H1 (cell line): Measurements from ENCODE around the gene MEIOSIN. TPM values are rescaled to one million over a fixed set of nuclear protein-coding genes. Genes with fewer than 3 reads are reported as not detected.
A peak's percentile ranks its signal among the peaks of the same experiment; 100 is the strongest.

ENCODE experiments used
- CTCF ChIA-PET: fragments of 300-600 bp; sonication (Branson Sonifier 250); formaldehyde crosslinking; loops from one replicate; lab custom pipeline; 2021; ENCODE audit not compliant: partially characterized antibody; lab: Charles Lee
- POLR2A ChIA-PET: fragments of 300-600 bp; sonication (Branson Sonifier 250); formaldehyde crosslinking; loops from one replicate; lab custom pipeline; 2021; ENCODE audit warnings: inconsistent platforms; ENCODE audit not compliant: partially characterized antibody; lab: Charles Lee
- DNase-seq, 2 experiments: peaks; one replicate each; pipeline versions ENCODE4 v3.0.0 to v3.0.0-alpha.2; 2010 to 2022; ENCODE audit warnings: low spot score in 2 of 2, low read depth in 1 of 2, mixed read lengths in 1 of 2
- FAIRE-seq: peaks from 2 replicates; lab custom pipeline; 2011; peaks lifted over from hg19 to GRCh38; lab: Jason Lieb, UNC
- H2AFZ ChIP-seq: 2 replicates; pipeline ENCODE4 v1.8.1; 2012; ENCODE audit warnings: low read length, inconsistent platforms
- H2AK5ac ChIP-seq: 2 replicates; pipeline ENCODE4 v1.6.1; 2013; ENCODE audit warnings: low read depth, low read length
- H2BK120ac ChIP-seq: replicated peaks from 2 replicates; pipeline ENCODE3; 2013; ENCODE audit warnings: low read depth, low read length, inconsistent platforms
- H2BK12ac ChIP-seq: 2 replicates; pipeline ENCODE4 v1.6.1; 2013; ENCODE audit warnings: low read depth, low read length
- H2BK15ac ChIP-seq: 2 replicates; pipeline ENCODE4 v1.6.1; 2013; ENCODE audit warnings: low read length
- H2BK20ac ChIP-seq: 2 replicates; pipeline ENCODE4 v1.6.1; 2013; ENCODE audit warnings: low read length
- H2BK5ac ChIP-seq: 2 replicates; pipeline ENCODE4 v1.6.1; 2013; ENCODE audit warnings: low read depth, low read length
- H3K14ac ChIP-seq: 2 replicates; pipeline ENCODE4 v1.6.1; 2013; ENCODE audit warnings: inconsistent platforms; ENCODE audit not compliant: insufficient read length
- H3K18ac ChIP-seq: 2 replicates; pipeline ENCODE4 v1.6.1; 2013; ENCODE audit warnings: low read length; ENCODE audit errors: extremely low read depth
- H3K23ac ChIP-seq: 2 replicates; pipeline ENCODE4 v1.6.1; 2013; ENCODE audit warnings: inconsistent platforms; ENCODE audit not compliant: insufficient read length
- H3K23me2 ChIP-seq: 2 replicates; pipeline ENCODE4 v1.6.1; 2013; ENCODE audit warnings: low read depth, low read length
- H3K27ac ChIP-seq: 2 replicates; pipeline ENCODE4 v1.6.1; 2011; ENCODE audit warnings: low read depth, low read length, inconsistent platforms
- H3K27me3 ChIP-seq, 4 experiments: replicated peaks in 1 of 4; 1 replicate in 1 of 4; 2 replicates in 3 of 4; pipeline versions ENCODE4 v1.6.1 to v1.8.1; 2011 to 2013; ENCODE audit warnings: low read length in 3 of 4, mild to moderate bottlenecking in 3 of 4, inconsistent platforms in 2 of 4, mixed read lengths in 2 of 4, moderate library complexity in 1 of 4; ENCODE audit not compliant: control insufficient read depth in 3 of 4, insufficient read depth in 3 of 4; ENCODE audit errors: extremely low read depth in 1 of 4
- H3K36me3 ChIP-seq, 4 experiments: 2 replicates each; pipeline versions ENCODE4 v1.6.1 to v1.8.1; 2011 to 2013; ENCODE audit warnings: mild to moderate bottlenecking in 4 of 4, low read length in 3 of 4, moderate library complexity in 2 of 4, control low read depth in 1 of 4, inconsistent platforms in 1 of 4; ENCODE audit not compliant: insufficient read depth in 4 of 4, control insufficient read depth in 2 of 4
- H3K4ac ChIP-seq: replicated peaks from 2 replicates; pipeline ENCODE3; 2013; ENCODE audit warnings: low read length, low read depth, mixed read lengths, inconsistent platforms; ENCODE audit not compliant: insufficient read length
- H3K4me1 ChIP-seq, 4 experiments: replicated peaks in 1 of 4; 1 replicate in 1 of 4; 2 replicates in 3 of 4; pipeline versions ENCODE4 v1.6.1 to v1.8.1; 2011 to 2013; ENCODE audit warnings: low read length in 3 of 4, inconsistent platforms in 2 of 4, mixed read lengths in 1 of 4; ENCODE audit not compliant: insufficient read depth in 4 of 4, control insufficient read depth in 3 of 4
- H3K4me2 ChIP-seq, 2 experiments: 2 replicates each; pipeline versions ENCODE4 v1.6.1 to v1.8.1; 2011 to 2013; ENCODE audit warnings: low read depth in 2 of 2, low read length in 2 of 2, control low read depth in 1 of 2, inconsistent platforms in 1 of 2, mild to moderate bottlenecking in 1 of 2; ENCODE audit not compliant: insufficient read depth in 1 of 2
- H3K4me3 ChIP-seq, 4 experiments: fragments of 200-600, 300-600 bp in 1 of 4; sonication (generic), shearing (Covaris generic), sonication (Bioruptor Twin) in 1 of 4; 2 replicates each; pipeline versions ENCODE4 v1.5.1 to v1.8.1; 2011 to 2016; ENCODE audit warnings: low read length in 4 of 4, low read depth in 3 of 4, control low read depth in 2 of 4, inconsistent platforms in 2 of 4, mild to moderate bottlenecking in 2 of 4, mixed read lengths in 1 of 4, moderate library complexity in 1 of 4; ENCODE audit not compliant: insufficient read depth in 2 of 4; ENCODE audit errors: extremely low read depth in 1 of 4
- H3K56ac ChIP-seq: replicated peaks from 2 replicates; pipeline ENCODE3; 2013; ENCODE audit warnings: low read depth, mild to moderate bottlenecking, mixed read lengths, low read length, inconsistent platforms; ENCODE audit not compliant: insufficient read length
- H3K79me1 ChIP-seq: 2 replicates; pipeline ENCODE4 v1.6.1; 2013; ENCODE audit warnings: low read depth, low read length, control low read depth
- H3K79me2 ChIP-seq, 2 experiments: 2 replicates each; pipeline versions ENCODE4 v1.6.1 to v1.8.1; 2012 to 2013; ENCODE audit warnings: low read length in 2 of 2, mild to moderate bottlenecking in 2 of 2, inconsistent platforms in 1 of 2; ENCODE audit not compliant: insufficient read depth in 2 of 2, control insufficient read depth in 1 of 2
- H3K9ac ChIP-seq, 4 experiments: replicated peaks in 1 of 4; 1 replicate in 1 of 4; 2 replicates in 3 of 4; pipeline versions ENCODE4 v1.6.1 to v1.8.1; 2011 to 2013; ENCODE audit warnings: low read depth in 3 of 4, low read length in 3 of 4, control low read depth in 2 of 4, mild to moderate bottlenecking in 2 of 4, moderate library complexity in 2 of 4, inconsistent platforms in 1 of 4; ENCODE audit errors: extremely low read depth in 1 of 4
- H3K9me3 ChIP-seq, 2 experiments: 2 replicates each; pipeline versions ENCODE4 v1.6.1 to v1.8.1; 2012 to 2013; ENCODE audit warnings: mild to moderate bottlenecking in 2 of 2, moderate library complexity in 2 of 2, control low read depth in 1 of 2, inconsistent platforms in 1 of 2, low read depth in 1 of 2, low read length in 1 of 2, mixed read lengths in 1 of 2; ENCODE audit not compliant: insufficient read depth in 2 of 2
- H4K20me1 ChIP-seq, 2 experiments: replicated peaks in 1 of 2; 2 replicates each; pipeline versions ENCODE3 to v1.8.1; 2011 to 2013; ENCODE audit warnings: inconsistent platforms in 2 of 2, low read length in 2 of 2, mild to moderate bottlenecking in 1 of 2; ENCODE audit not compliant: insufficient read depth in 2 of 2, control insufficient read depth in 1 of 2
- H4K5ac ChIP-seq: 2 replicates; pipeline ENCODE4 v1.6.1; 2013; ENCODE audit warnings: low read length, low read depth, mixed read lengths, inconsistent platforms; ENCODE audit not compliant: insufficient read length
- H4K8ac ChIP-seq: 2 replicates; pipeline ENCODE4 v1.8.0; 2013; ENCODE audit warnings: mild to moderate bottlenecking, moderate library complexity, low read length, inconsistent platforms; ENCODE audit not compliant: insufficient read depth; ENCODE audit errors: extremely low read depth
- H4K91ac ChIP-seq: replicated peaks from 2 replicates; pipeline ENCODE3; 2013; ENCODE audit warnings: low read length, mixed read lengths, inconsistent platforms; ENCODE audit not compliant: insufficient read length
- ASH2L ChIP-seq: fragments of 200-600, 300-600 bp; sonication (generic); IDR thresholded peaks from one replicate; pipeline ENCODE4 v1.7.1; 2017; ENCODE audit warnings: low read length
- EZH2 ChIP-seq: fragments of 200-600 bp; sonication (generic); IDR thresholded peaks from 2 replicates; pipeline ENCODE4 v1.7.1; 2012; ENCODE audit warnings: low read depth, mild to moderate bottlenecking, moderate library complexity, low read length, inconsistent platforms; ENCODE audit not compliant: severe bottlenecking
- HDAC2 ChIP-seq, 2 experiments: fragments of 300-600 bp in 1 of 2; sonication (generic) in 1 of 2; IDR thresholded peaks; 2 replicates each; pipeline ENCODE4 v1.6.1; 2011 to 2012; ENCODE audit warnings: low read depth in 2 of 2, low read length in 2 of 2, mild to moderate bottlenecking in 2 of 2, moderate library complexity in 2 of 2, borderline replicate concordance in 1 of 2, inconsistent platforms in 1 of 2
- RXRA ChIP-seq: IDR thresholded peaks from 2 replicates; pipeline ENCODE4 v1.6.1; 2011; ENCODE audit warnings: low read depth, mild to moderate bottlenecking, low read length, moderate library complexity; ENCODE audit not compliant: insufficient read depth
- TAF7 ChIP-seq: optimal IDR thresholded peaks from 2 replicates; pipeline ENCODE3; 2011; ENCODE audit warnings: low read depth, mild to moderate bottlenecking, inconsistent platforms, low read length, moderate library complexity, borderline replicate concordance
- WGBS, 2 experiments: shearing (Covaris generic) in 1 of 2; methylation state at CpG; one replicate each; pipeline versions ENCODE4 v1.1.6 to v1.1.7; 2013 to 2015; ENCODE audit warnings: low lambda C conversion rate in 2 of 2, mixed read lengths in 2 of 2, inconsistent platforms in 1 of 2, low coverage in 1 of 2, missing lambda C conversion rate in 1 of 2; ENCODE audit not compliant: insufficient replicate concordance in 2 of 2, insufficient coverage in 1 of 2, insufficient read length in 1 of 2; ENCODE audit errors: extremely low coverage in 1 of 2, missing lambda C conversion rate in 1 of 2; 5-methylcytosine and 5-hydroxymethylcytosine counted together
- polyA plus RNA-seq, 7 experiments: library from polyadenylated mRNA; depleted of rRNA in 3 of 7; stranded (reverse) in 5 of 7; unstranded in 2 of 7; fragments of >200 nt in 5 of 7; fragments of 200-250 nt in 2 of 7; gene quantifications; 1 replicate in 5 of 7; 2 replicates in 1 of 7; 4 replicates in 1 of 7; pipeline versions ENCODE4 v1.2.1 to v1.2.3, GENCODE V29; 2011 to 2013; ENCODE audit warnings: missing spikeins in 2 of 7, mixed read lengths in 2 of 7
- total RNA-seq: library from RNA; stranded (reverse); fragmentation: NEBNext Ultra II Directional; extraction: Animal tissue kit (Norgen Biotek cat#: 25700); gene quantifications from 2 replicates; pipeline ENCODE4 v1.2.1, GENCODE V29; 2021

MEIOSIN gene
- total and polyA plus RNA-seq, 2 of the 8 experiments (the other 6 are each of a cell fraction or from before 2014, with no cell fraction given) = 0.11 TPM; not detected in 1

DNA sequence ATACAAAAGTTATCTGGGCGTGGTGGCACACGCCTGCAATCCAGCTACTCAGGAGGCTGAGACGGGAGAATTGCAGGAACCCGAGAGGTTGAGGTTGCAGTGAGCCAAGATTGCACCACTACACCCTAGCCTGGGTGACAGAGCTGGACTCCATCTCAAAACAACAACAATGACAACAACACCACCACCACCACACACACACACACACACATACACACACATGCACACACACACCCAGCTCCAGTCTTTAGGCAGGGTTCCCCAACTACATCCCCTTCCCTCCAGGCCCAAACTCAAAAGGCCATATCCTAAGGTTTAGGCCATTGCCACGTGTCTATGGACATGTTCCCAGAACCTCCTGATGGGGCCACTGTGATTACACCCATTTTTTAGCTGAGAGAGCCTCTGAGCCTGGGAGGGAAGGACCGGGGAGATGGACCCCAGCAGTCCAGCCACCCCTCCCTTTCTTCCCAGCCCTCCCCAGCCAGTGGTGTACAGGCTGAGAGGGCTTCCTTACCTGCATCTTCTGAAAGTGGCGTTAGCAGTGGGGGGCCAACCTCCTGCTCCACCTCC is 68.5 kb downstream of the MEIOSIN start:
- Histone ChIP-seq H3K4me2 (no peak overlapping the region), H2BK5ac (no peak overlapping the region), H4K8ac (peak overlapping the region; percentile 3; the same call in 1 of the 2 replicates), H3K36me3 (no peaks in the 10 kb centered on the region), H3K56ac (no peak overlapping the region), H2BK20ac (no peak overlapping the region), H3K23ac (no peak overlapping the region), H3K4me1 (peaks cover 0 to 4% (median 2%) of the 10 kb centered on the region in 4 experiments; a peak in 4 of 7 replicates), H3K4me3 (no peak overlapping the region), H2AFZ (no peak overlapping the region), H4K5ac (no peak overlapping the region), H3K4ac (no peak overlapping the region), H3K79me2 (no peaks in the 10 kb centered on the region), H2BK12ac (no peak overlapping the region; the same call in 1 of the 2 replicates), H3K79me1 (no peaks in the 10 kb centered on the region), H3K18ac (no peak overlapping the region), H3K9me3 (no peaks in the 10 kb centered on the region; a peak in 1 of 4 replicates), H2BK120ac (no peak overlapping the region), H3K27ac (no peak overlapping the region), H4K91ac (no peak overlapping the region), H3K23me2 (no peaks in the 10 kb centered on the region; the same call in 1 of the 2 replicates), H4K20me1 (no peaks in the 10 kb centered on the region), H3K9ac (no peak overlapping the region), H3K14ac (no peak overlapping the region), H3K27me3 (peaks cover 0 to 2% (median 0%) of the 10 kb centered on the region in 4 experiments; a peak in 3 of 7 replicates), H2AK5ac (no peak overlapping the region), H2BK15ac (no peak overlapping the region; the same call in 1 of the 2 replicates)
- POLR2A ChIA-PET = interaction anchor here (1.8 to 9.8 kb wide), 3 partner anchors 12 to 84 kb away, joined by 4 to 106 read pairs (median 6); partner anchors contain the start of genes IRF2BP1 and RSPH6A
- CTCF ChIA-PET = interaction anchor here (1.1 to 9.4 kb wide), 4 partner anchors 9 to 32 kb away, joined by 4 to 107 read pairs (median 13); partner anchors contain the start of genes DMWD, RSPH6A and SIX5
- TF ChIP-seq ASH2L (no peak), HDAC2 (IDR thresholded peaks at IDR 0.05; ENCODE audit: borderline replicate concordance in 1 of 2, low read depth in 2 of 2, low read length in 2 of 2) (no peak), TAF7 (no peak), EZH2 (no peak), RXRA (no peak)
- FAIRE-seq (no peak), DNase-seq (no peak)
- WGBS, 2 experiments = 80% methylated on average over 6 of the region's 7 CpGs; no CpG with 5 or more reads in 1 of the 2 experiments
